HG03139 (cell line): ENCODE measurements around the gene SUPT3H.
A peak's percentile ranks its signal among the peaks of the same experiment; 100 is the strongest.
"Not testable (repeated sequence)": the region's sequence is repeated elsewhere in the genome, so short reads cannot be mapped to it uniquely, and the experiment has no call there.

Experiments used
- ATAC-seq: cut with Tn5 transposase; IDR thresholded peaks from one replicate; pipeline ENCODE4 v1.9.1; 2021; ENCODE audit not compliant: unreplicated experiment

Gene SUPT3H

GRCh38 chr6:44920952-44921491, 456.7 kb downstream of the SUPT3H start:
- no peak for ATAC-seq

- ATAC-seq = no peak
These were observed 458.9 kb downstream of the SUPT3H start for GRCh38 chr6:44918671-44919296.

GRCh38 chr6:44917430-44917829, 460.3 kb downstream of the SUPT3H start:
- ATAC-seq = no peak

- ATAC-seq = no peak
These were observed 462.6 kb downstream of the SUPT3H start for GRCh38 chr6:44915111-44915510.

- no peak for ATAC-seq
These were observed 463.6 kb downstream of the SUPT3H start for GRCh38 chr6:44914141-44914540.

GRCh38 chr6:44906761-44907160, 471.0 kb downstream of the SUPT3H start:
- no peak for ATAC-seq

- not testable (repeated sequence) for ATAC-seq
These were observed 477.4 kb downstream of the SUPT3H start for GRCh38 chr6:44900358-44900757.

- ATAC-seq = no peak
These were observed 479.3 kb downstream of the SUPT3H start for GRCh38 chr6:44898296-44898930.

GRCh38 chr6:44897316-44897715, 480.4 kb downstream of the SUPT3H start:
- ATAC-seq = no peak

- no peak for ATAC-seq
These were observed 481.0 kb downstream of the SUPT3H start for GRCh38 chr6:44896701-44897100.

- no peak for ATAC-seq
These were observed 485.2 kb downstream of the SUPT3H start for GRCh38 chr6:44892579-44892978.

- ATAC-seq = not testable (repeated sequence)
These were observed 498.7 kb downstream of the SUPT3H start for GRCh38 chr6:44879071-44879470.

- ATAC-seq = not testable (repeated sequence)
These were observed 501.1 kb downstream of the SUPT3H start for GRCh38 chr6:44876638-44877037.

- ATAC-seq = peak; percentile 63
These were observed 508.3 kb downstream of the SUPT3H start for GRCh38 chr6:44869321-44869897.

- no peak for ATAC-seq
These were observed 508.8 kb downstream of the SUPT3H start for GRCh38 chr6:44868910-44869309.

GRCh38 chr6:44868335-44868668, 509.4 kb downstream of the SUPT3H start:
- ATAC-seq = peak; percentile 33

- peak; percentile 63 for ATAC-seq
These were observed 510.0 kb downstream of the SUPT3H start for GRCh38 chr6:44867571-44868334.

GRCh38 chr6:44865184-44865583, 512.5 kb downstream of the SUPT3H start:
- ATAC-seq = not testable (repeated sequence)

GRCh38 chr6:44859901-44860410, 517.8 kb downstream of the SUPT3H start:
- ATAC-seq = no peak

GRCh38 chr6:44858998-44859397, 518.7 kb downstream of the SUPT3H start:
- no peak for ATAC-seq

- ATAC-seq = no peak
These were observed 521.3 kb downstream of the SUPT3H start for GRCh38 chr6:44856479-44856878.
